Stimulated activated CD8-positive, alpha-beta memory T cell treated with anti-CD3 and anti-CD28 coated beads, Interleukin-2, amount 100 ng/mL, for 48 hours (primary cell): ENCODE data around the gene OR9A2.

Experiments
- DNase-seq, 2 donors: peaks; one replicate each; pipeline ENCODE4 v3.0.0-alpha.2; 2020; ENCODE audit warnings: low read depth in 2 of 2

Gene OR9A2

DNA sequence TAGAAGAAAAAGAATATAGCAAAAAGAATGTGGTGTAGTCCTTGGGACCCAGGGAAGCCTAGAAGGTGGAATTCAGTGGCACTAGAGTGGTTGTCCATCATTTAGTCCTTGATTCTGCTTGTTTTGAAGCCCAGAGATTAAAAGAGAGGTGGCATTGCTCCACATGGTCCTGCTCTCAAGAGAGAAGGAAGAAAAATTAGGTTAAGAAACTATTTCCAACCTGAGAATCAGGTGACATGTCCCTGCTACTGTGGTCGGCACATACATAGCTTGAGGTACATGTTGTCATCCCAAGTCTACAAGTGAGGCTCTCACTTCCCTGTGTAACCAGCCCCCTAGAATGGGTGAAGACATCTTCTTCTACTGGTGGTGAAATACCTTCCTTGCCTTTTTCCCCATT is at the start of gene OR9A2:
Gene OR9A2 (minus strand): TSS at position 101 of the 400 bp plus-strand sequence. CDS start 0 bp downstream, at position 101.
- no peak for DNase-seq

- DNase-seq: no peak
These were observed 47.2 kb upstream of the OR9A2 start for GRCh38 chr7:143074141-143074540.

- DNase-seq: no peak
These were observed 46.6 kb upstream of the OR9A2 start for GRCh38 chr7:143073556-143073955.

GRCh38 chr7:143069912-143070500 is 43.1 kb upstream of the OR9A2 start:
- no peak for DNase-seq

- no peak for DNase-seq
These were observed 41.5 kb upstream of the OR9A2 start for GRCh38 chr7:143068446-143068845.

DNA sequence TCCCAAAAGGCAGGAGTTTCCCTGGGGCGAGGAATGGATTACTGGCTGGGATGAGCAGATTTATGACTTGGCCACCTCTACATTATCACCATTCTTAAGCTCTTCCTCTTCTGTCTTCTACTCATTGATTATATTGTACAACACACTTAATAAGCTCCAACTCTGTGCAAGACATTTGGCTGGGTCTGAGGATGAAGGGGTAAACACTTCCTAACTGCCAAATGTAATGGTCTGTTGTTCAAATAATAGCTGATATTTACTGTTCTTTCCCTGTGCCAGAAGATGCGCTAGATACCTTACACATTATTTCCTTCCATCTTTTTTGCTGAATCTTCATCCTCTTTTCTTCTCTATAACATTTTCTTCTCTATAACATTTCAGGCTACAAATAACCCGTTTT is 36.8 kb upstream of the OR9A2 start:
- DNase-seq: no peak

DNA sequence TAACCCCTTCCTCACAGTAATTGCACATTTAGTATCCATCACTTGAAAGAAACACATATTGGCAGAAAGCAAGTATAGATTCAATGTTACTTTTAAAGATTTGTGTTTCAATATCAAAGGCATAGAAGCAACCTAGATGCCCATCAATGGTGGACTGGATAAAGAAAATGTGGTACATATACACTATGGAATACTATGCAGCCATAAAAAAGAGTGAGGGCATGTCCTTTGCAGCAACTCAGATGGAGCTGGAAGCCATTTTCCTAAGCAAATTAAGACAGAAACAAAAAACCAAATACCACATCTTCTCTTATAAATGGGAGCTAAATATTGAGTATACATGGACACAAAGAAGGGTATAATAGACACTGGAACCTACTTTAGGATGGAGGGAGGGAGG is 28.8 kb upstream of the OR9A2 start:
- DNase-seq: no peak

- no peak for DNase-seq
These were observed 27.7 kb upstream of the OR9A2 start for GRCh38 chr7:143054621-143055020.

DNA sequence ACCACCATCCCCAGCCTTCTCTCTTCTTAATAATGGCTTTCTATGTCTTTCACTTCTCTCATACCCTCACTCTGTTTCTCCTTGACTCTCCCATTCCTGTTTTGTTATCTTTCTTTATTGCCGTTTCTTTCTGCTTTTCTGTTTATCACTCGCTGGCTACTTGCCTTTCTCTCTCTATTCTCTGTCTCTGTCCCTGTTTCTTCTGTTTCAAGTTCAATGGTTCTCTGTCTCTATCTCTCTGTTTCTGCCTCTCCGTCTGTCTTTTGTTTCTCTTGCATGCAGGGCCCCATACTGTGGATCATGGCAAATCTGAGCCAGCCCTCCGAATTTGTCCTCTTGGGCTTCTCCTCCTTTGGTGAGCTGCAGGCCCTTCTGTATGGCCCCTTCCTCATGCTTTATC is 25.1 kb upstream of the OR9A2 start, which contains the start of gene OR6V1:
Gene OR6V1 (plus strand): TSS at position 301 of the 400 bp plus-strand sequence. CDS start 0 bp downstream, at position 301.
- DNase-seq: no peak

DNA sequence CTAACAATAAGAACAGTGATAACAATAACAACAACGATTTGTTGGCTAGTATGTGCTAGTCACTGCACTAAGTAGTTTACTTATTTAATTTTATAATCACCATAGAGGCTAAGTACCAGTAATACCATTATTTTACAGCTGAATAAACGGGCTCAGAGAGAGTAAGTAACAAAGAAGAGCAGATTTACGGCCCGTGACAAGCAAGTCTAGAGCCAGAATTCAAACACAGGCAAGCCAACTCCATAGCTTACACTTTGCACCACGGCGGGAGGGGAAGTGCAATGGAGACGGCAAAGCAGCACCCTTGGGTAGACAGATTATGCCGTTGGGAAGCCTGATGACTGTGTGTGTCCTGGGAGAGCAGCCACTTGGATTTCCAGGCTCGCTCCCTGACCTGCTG is 24.0 kb upstream of the OR9A2 start:
- DNase-seq: no peak

DNA sequence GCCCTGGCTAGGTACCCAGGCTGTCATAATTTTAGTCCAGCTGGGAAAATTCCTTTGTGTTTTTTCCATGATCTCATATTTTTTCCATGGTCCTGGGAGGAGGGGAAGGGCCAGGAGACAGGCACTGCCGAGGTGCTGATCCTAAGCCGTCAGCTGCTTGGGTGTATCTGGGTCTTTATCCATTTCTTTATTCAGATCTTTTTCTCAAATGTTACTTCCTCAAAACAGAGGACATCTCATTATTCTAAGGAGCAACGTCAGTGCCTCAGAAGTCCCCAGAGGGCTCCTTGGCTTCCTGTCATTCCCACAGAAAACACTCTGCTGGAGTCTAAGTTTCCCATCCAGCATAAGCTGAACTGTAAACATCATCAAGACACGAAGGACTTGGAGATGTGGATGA is 22.4 kb upstream of the OR9A2 start:
- DNase-seq: no peak

- no peak for DNase-seq
These were observed 21.9 kb upstream of the OR9A2 start for GRCh38 chr7:143048827-143049226.

- no peak for DNase-seq
These were observed 20.4 kb upstream of the OR9A2 start for GRCh38 chr7:143047326-143047725.

- DNase-seq: no peak
These were observed 19.5 kb upstream of the OR9A2 start for GRCh38 chr7:143046426-143046851.

DNA sequence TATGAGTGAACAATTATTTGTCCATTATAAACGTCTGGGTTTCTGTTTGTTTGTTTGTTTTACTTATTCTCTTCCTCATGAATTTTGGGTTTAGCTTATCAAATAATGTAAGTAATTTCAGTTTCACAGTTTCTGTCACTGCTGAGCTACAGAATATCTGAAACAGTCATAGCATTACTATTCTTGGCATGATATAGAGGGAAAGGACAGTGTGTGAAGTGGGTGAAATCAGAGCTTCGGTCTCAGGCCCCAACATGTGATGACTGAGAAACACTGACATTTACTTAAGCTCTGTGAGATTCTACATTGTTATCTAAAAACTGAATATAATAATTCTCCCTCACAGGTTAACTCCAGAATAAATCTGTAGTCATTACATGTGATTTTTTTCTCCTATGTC is 16.5 kb upstream of the OR9A2 start:
- no peak for DNase-seq

- no peak for DNase-seq
These were observed 15.9 kb upstream of the OR9A2 start for GRCh38 chr7:143042790-143043271.

DNA sequence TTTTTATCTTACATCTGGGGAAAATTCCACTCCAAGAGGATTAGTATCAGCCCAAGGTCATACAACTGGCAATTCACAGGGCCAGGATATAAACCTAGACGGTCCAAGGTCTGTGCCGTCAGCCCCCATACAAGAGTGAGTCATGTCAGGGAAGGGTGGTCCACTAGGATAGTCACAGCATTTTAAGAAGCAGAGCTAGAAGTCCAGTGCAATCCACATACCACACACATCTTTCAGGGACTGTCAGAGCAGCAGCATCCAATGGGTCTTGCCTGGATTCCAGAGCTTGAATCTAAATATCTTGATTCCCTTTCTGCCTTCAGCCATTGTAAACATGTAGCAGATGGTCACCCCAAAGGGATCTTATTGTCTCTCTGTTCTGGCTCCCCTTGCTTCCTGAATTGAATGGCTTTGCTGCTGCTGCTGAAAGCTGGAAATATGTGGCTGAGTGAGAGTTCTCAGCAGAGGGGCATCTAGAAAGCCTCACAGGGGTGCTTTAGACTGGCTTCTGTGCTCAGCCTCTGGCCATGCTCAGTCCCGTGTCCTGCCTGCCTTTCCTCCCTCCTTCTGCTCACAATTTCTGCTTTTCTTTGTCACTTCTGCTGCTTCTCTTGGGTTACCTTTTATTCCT is 15.3 kb upstream of the OR9A2 start:
- no peak for DNase-seq

DNA sequence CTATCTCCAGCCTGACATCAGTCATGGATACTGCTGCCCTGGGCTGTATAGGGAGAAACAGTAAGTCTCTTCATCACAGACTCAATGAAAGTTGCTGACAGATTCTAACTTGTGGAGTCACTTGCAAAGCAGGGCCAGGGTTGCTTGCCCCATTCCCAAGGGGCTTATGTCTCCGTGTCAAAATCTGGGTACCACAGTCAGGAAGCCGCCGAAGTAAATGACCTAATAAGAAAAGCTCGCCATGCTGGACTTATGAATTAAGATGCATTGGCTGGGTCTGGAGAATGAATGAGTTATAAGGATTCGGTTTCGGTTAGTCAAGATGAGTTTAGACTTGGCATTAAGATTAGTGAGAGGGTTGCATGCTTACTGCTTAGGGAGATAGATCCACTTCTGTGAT is 14.4 kb upstream of the OR9A2 start:
- no peak for DNase-seq

- DNase-seq: no peak
These were observed 13.3 kb upstream of the OR9A2 start for GRCh38 chr7:143040209-143040715.

DNA sequence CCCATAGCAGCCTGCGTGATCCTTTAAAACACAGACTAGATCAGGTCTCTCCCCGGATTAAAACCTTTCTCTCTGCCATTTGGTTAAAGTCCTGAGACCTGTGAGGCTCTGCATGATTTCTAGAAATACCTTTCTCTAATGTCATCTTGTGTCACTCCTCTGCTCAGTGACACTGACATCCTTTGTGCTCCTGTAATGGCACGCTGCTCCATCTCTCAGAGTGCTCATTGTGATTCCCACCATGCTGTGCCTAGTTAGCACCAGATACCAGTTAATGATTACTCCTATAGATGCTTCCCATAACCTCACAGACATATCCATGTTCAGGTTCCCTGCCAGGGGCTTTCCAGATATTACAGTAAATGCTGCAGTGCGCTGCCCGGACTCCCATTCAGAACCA is 11.7 kb upstream of the OR9A2 start:
- DNase-seq: no peak

DNA sequence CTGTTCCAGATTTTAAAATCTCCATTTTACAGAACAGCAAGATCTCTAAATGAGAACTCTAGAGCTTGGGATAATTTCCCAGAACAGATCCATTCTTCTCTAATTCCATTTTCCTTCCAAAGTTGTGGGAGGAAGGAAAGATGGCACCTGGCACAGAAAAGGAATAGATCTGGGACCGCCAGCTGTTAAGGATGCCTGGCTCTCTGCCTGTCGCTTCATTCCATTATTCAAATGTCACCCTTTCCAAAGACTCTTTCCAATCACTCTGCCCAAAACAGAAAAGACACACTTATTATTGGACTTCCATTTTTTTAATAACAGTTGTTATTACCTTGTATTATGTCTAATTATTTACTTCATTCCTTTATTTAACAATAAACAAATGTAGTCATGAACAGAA is 751 bp upstream of the OR9A2 start:
- DNase-seq: no peak

DNA sequence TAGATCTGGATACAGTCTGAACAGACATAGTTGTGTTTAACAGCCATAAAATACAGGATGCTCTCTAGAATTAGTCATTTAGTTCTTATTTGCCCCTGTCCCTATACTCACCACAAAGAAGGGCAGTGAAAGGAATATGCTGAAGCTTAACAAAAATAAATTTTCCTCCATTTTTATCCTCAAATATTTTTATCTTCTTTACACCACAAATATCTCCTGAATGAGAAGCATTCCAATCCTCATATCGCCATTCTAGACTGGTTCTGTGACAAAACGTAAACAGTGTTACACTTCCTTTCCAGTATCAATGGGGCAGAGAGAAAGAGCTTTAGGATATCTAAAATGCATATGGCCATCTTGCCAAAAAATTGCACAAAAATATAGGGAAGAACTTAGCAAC is 1.6 kb downstream of the OR9A2 start:
- no peak for DNase-seq

DNA sequence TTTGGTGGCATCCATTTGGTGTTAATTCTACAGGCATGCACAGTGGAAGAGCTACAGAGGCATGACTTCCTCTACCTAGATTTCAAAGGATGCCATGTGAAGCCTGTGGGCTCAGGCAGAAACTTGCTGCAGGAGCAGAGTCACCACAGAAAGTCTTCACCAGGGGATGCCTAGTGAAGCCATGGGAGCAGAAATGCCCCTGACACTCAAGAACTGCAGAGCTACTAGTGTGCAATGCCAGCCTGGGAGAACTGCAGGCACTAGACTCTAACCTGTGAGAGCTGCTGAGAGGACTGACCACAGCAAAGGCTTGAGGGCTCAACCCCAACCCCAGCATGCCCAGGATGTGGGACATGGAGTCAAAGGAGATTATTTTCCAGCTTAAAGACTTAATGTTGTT is 3.9 kb downstream of the OR9A2 start:
- no peak for DNase-seq
